HuH-7 (cell line): ENCODE data around the gene CLCA1.
"Not testable (repeated sequence)": the region's sequence is repeated elsewhere in the genome, so short reads cannot be mapped to it uniquely, and the experiment has no call there.

Experiments
- DNase-seq: peaks from one replicate; pipeline ENCODE4 v3.0.0; 2011; ENCODE audit warnings: low spot score

The CLCA1 gene

GRCh38 chr1:86466109-86466844 lies 2.5 kb upstream of the CLCA1 start:
- DNase-seq = no peak

GRCh38 chr1:86466986-86467385 lies 1.7 kb upstream of the CLCA1 start:
- no peak for DNase-seq

GRCh38 chr1:86470859-86471258 lies 2.1 kb downstream of the CLCA1 start:
- no peak for DNase-seq

- no peak for DNase-seq
Observed at GRCh38 chr1:86471291-86471690, 2.6 kb downstream of the CLCA1 start.

GRCh38 chr1:86472152-86472551 lies 3.4 kb downstream of the CLCA1 start:
- DNase-seq = no peak

GRCh38 chr1:86472767-86473166 lies 4.0 kb downstream of the CLCA1 start:
- DNase-seq = no peak

GRCh38 chr1:86477256-86477655 lies 8.5 kb downstream of the CLCA1 start:
- DNase-seq = no peak

- DNase-seq = no peak
Observed at GRCh38 chr1:86477682-86478081, 9.0 kb downstream of the CLCA1 start.

GRCh38 chr1:86478416-86479156 lies 9.9 kb downstream of the CLCA1 start:
- no peak for DNase-seq

- DNase-seq = no peak
Observed at GRCh38 chr1:86481966-86482365, 13.2 kb downstream of the CLCA1 start.

GRCh38 chr1:86487131-86487810 lies 18.5 kb downstream of the CLCA1 start:
- no peak for DNase-seq

- DNase-seq = no peak
Observed at GRCh38 chr1:86487811-86488141, 19.0 kb downstream of the CLCA1 start.

GRCh38 chr1:86489242-86489878 lies 20.6 kb downstream of the CLCA1 start:
- no peak for DNase-seq

GRCh38 chr1:86491171-86491950 lies 22.6 kb downstream of the CLCA1 start:
- DNase-seq = no peak

GRCh38 chr1:86498281-86498680 lies 29.6 kb downstream of the CLCA1 start:
- DNase-seq = no peak

GRCh38 chr1:86499987-86500593 lies 31.4 kb downstream of the CLCA1 start:
- DNase-seq = no peak

GRCh38 chr1:86500714-86501113 lies 32.0 kb downstream of the CLCA1 start:
- DNase-seq = no peak

- not testable (repeated sequence) for DNase-seq
Observed at GRCh38 chr1:86502125-86502646, 33.5 kb downstream of the CLCA1 start.

GRCh38 chr1:86502721-86503405 lies 34.1 kb downstream of the CLCA1 start:
- DNase-seq = no peak

- no peak for DNase-seq
Observed at GRCh38 chr1:86503406-86504136, 34.8 kb downstream of the CLCA1 start.
